GM21786 (cell line): ENCODE results near the gene TTC9B.
"Not testable (repeated sequence)": the region's sequence is repeated elsewhere in the genome, so short reads cannot be mapped to it uniquely, and the experiment has no call there.

Experiments used
- ATAC-seq: cut with Tn5 transposase; IDR thresholded peaks from one replicate; pipeline ENCODE4 v1.9.1; 2021; ENCODE audit not compliant: unreplicated experiment

TTC9B gene

GRCh38 chr19:40233811-40234389 is 15.7 kb upstream of the TTC9B start:
- ATAC-seq: no peak

GRCh38 chr19:40232949-40233810 is 15.0 kb upstream of the TTC9B start:
- ATAC-seq: no peak

- ATAC-seq: no peak
Measured at GRCh38 chr19:40232479-40232878, 14.3 kb upstream of the TTC9B start.

GRCh38 chr19:40231544-40232424 is 13.6 kb upstream of the TTC9B start:
- ATAC-seq: no peak

DNA sequence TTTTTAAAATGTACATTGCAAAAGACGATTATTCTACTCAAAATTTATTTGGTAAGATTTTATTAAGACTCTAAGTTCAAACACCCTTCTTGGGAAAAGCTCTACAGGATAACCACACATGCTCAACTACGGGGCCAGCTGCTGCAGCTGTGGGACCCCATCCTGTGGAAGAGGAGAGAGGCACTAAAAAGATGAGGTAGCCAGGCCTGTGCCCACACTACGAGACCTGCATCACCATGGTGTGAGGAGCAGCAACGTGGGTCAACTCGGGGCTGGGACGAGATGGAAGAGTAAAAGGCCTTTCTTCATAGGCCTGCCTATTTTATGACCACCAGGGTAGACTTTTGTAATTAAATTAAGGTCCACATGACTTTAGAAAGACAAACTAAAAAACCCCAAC is 12.9 kb upstream of the TTC9B start:
- no peak for ATAC-seq

GRCh38 chr19:40229926-40230417 is 11.8 kb upstream of the TTC9B start:
- ATAC-seq: no peak

- no peak for ATAC-seq
Measured at GRCh38 chr19:40229484-40229883, 11.3 kb upstream of the TTC9B start.

GRCh38 chr19:40228863-40229262 is 10.7 kb upstream of the TTC9B start:
- ATAC-seq: no peak

GRCh38 chr19:40228346-40228745 is 10.2 kb upstream of the TTC9B start:
- ATAC-seq: no peak

DNA sequence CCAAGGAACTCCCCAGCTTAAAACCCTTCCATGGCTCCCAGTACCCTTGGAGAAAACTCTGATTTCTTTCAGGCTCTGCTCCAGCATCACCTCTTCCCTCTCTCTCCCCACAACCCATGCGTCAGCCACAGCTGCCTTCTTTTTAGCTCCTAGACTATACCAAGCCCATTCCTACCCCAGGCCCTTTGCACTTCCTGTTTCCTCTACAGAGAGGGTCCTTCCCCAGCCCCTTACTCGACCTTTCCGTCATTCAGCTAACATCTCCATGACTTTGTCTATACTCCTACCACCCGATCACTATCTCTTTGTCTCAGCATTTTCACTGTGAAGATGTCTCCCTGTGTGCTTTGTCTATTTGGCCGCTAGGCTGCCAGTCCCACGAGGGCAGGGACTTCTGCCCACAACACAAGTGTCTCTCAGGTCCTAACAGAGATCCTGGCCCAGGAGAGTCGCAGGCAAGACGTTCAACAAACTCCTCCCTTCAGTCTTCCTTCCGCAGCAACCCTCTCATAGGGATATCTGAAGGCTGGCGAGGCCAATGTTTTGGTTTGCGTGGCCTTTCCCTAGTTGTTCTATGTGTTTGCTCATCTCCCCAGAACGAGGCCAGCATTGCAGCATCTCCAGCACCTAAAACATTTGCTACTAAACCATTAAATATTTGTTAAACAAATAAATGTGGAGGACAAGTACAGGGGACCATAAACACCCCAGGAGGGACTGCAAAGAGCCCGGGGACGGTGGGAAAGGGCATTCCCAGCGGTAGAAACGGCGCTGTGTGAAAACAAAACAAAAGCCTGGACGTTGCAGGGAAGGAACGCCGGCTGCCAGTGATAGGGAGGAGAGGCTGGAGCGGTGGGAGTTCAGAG is 7.5 kb upstream of the TTC9B start:
- no peak for ATAC-seq

- ATAC-seq: no peak
Measured at GRCh38 chr19:40224342-40225150, 6.4 kb upstream of the TTC9B start.

DNA sequence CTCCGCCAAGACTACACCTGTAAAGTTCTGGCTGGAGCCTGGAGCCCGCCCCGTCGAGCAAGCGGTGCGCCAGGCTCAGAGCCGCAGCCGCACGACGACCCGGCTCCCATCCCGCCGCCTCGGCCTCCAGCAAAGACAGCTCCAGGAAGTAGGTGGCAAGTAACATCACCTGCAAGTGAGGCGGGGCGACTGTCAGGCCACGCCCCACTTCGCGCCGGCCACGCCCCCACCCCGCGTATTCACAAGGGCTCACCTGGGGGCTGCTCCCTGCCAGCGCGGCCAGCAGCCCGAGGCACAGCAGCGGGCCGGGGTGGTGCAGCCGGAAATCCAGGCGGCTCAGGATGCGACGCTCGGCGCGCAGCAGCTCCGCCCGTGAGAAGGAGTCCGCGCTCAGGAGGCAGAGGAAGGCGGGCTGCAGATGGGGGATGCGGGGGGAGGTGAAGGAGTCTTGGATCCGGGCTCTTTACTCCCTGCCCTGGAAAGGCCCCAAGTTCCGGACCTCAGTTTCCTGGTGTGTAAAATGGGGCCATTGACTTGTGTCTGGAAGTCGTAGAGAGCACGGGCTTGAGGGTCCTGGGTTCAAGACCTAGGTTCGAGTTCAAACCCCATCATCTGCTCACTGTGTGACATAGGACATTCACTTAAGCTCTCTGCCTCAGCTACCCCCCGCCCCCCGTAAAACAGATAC is 5.1 kb upstream of the TTC9B start:
- no peak for ATAC-seq

- no peak for ATAC-seq
Measured at GRCh38 chr19:40221858-40222619, 3.9 kb upstream of the TTC9B start.

DNA sequence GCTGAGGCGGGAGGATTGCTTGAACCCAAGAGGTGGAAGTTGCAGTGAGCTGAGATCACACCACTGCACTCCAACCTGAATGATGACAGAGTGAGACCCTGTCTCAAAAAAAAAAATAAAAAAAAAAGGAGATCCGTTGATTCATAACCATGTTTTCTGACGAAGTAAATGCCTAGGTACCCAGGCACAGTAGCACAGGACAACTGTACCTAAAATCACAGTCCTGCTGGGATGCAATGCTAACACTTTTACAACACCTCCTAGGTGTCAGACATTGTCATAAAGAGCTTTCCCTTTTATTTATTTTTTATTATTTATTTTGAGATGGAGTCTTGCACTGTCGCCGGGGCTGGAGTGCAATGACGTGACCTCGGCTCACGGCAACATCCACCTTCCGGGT is 2.5 kb upstream of the TTC9B start:
- ATAC-seq: no peak

DNA sequence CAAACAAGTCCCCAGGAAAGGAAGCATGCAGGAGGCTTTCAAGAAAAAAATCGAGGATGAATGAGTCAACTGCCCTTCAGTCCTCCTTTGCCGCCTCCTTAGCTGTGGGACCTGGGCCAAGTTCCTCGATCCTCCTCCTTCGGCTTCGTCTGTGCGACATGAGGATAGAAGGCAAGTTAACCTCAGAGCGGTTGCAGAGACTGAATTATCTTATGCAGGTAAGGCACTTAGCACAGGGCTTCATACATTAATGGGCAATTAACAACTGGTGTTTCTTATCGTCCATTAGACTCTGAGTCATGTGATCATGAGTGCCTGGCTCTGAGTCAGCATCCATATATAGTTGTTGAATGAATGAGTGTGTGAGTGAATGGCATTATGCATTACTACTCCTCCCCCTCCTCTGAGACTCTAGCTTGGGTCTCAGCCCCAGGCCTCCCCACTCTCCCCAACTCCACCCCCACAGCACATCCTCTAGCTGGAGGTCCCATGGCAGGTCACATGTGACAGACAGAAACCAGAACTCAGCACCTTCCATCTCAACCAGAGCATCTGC is 1.6 kb upstream of the TTC9B start:
- ATAC-seq: no peak

DNA sequence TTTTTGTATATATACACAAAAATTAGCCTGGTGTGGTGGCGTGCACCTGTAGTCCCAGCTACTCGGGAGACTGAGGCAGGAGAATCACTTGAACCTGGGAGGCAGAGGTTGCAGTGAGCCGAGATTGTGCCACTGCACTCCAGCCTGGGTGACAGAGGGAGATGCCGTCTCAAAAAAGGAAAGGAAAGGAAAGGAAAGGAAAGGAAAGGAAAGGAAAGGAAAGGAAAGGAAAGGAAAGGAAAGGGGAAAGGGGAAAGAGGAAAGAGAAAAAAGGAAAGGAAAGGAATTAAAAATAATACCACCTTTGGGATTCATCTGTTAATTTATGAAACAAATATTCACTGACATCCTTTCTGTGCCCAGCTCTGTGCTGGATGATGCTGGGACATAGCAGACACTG is 845 bp upstream of the TTC9B start:
- ATAC-seq: not testable (repeated sequence)

GRCh38 chr19:40217027-40217810 is 965 bp downstream of the TTC9B start:
- no peak for ATAC-seq

DNA sequence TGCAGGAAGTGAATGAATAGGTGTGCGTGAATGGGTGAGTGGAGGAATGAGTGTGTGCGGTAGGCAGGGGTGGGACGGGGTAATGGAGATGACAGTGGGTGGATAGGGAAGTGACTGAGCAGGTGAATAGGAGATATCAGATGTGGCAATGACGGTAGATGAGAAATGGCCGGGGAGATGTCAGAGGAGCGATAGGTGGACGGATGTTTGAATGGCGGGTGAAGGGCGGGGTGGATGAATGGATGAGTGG is 1.5 kb downstream of the TTC9B start:
- no peak for ATAC-seq
